Peyer's patch (tissue), 4 donors: ENCODE results near the gene DCHS2.

ENCODE experiments used
- CTCF ChIP-seq, 6 experiments: fragments of 450-650 bp in 4 of 6; fragments of 200-600 bp in 2 of 6; sonication (generic) in 1 of 6; IDR thresholded peaks; one replicate each; pipeline ENCODE4 v1.5.1; 2017 to 2019; ENCODE audit warnings: antibody characterized with exemption in 6 of 6, mild to moderate bottlenecking in 3 of 6, moderate library complexity in 1 of 6
- POLR2A ChIP-seq, 2 donors: fragments of 450-650 bp; IDR thresholded peaks; one replicate each; pipeline ENCODE4 v1.5.1; 2017; ENCODE audit warnings: antibody characterized with exemption in 2 of 2, mild to moderate bottlenecking in 2 of 2, moderate library complexity in 2 of 2

- no peak for TF ChIP-seq CTCF (IDR thresholded peaks at IDR 0.05)
- no peak for TF ChIP-seq POLR2A (IDR thresholded peaks at IDR 0.05)
Measured at GRCh38 chr4:154222875-154223274, 268.7 kb downstream of the DCHS2 start.
